ENCODE data around the gene NKX1-1.

DNA sequence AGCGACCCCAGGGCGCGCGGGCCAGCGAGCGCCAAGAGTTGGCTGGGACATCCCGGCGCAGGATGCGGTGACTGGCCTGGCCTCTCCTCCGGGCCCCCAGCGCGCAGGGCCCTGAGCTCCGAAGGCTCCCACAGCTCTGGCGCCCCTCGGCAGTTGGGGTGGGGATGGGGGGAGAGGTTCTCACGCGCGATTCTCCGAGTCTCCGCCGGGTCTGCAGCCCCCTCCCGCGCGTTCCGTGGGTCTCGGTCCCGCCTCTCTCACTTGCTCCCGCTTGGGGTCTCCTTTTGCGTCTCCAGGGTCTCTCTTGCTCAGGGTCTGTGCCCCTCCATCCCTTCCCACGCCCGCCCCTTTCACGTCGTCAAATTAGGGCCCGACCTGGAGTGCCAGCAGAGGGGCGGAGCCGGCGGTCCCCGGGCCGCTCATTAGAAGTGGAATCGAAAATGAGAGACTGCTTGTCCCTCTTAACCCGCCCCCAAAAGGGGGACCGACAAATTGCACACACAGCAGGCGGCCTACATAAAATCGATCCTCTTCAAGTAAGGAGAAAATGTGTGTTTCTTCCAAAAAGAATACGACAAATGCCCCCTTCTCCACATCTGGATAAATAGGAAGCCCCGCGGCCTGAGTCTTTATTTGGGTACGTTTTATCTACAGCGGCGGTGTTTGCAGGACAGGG is 877 bp upstream of the NKX1-1 start:
- TF ChIP-seq TAF1 (IDR thresholded peaks at IDR 0.05; ENCODE audit: low read depth) (no peak), EZH2 (IDR thresholded peaks at IDR 0.05; ENCODE audit: borderline replicate concordance, insufficient read depth, low read length, poor library complexity, severe bottlenecking) (peak; percentile 90), EP300 (conservative IDR thresholded peaks at IDR 0.05; ENCODE audit: poor library complexity, severe bottlenecking) (no peak), MXI1 (conservative IDR thresholded peaks at IDR 0.05; ENCODE audit: poor library complexity, severe bottlenecking) (no peak), SMC3 (conservative IDR thresholded peaks at IDR 0.05; ENCODE audit: poor library complexity) (no peak), POLR2AphosphoS5 (IDR thresholded peaks at IDR 0.05) (no peak), RAD21 (conservative IDR thresholded peaks at IDR 0.05) (no peak)
- TF ChIP-seq, protein P1, sequence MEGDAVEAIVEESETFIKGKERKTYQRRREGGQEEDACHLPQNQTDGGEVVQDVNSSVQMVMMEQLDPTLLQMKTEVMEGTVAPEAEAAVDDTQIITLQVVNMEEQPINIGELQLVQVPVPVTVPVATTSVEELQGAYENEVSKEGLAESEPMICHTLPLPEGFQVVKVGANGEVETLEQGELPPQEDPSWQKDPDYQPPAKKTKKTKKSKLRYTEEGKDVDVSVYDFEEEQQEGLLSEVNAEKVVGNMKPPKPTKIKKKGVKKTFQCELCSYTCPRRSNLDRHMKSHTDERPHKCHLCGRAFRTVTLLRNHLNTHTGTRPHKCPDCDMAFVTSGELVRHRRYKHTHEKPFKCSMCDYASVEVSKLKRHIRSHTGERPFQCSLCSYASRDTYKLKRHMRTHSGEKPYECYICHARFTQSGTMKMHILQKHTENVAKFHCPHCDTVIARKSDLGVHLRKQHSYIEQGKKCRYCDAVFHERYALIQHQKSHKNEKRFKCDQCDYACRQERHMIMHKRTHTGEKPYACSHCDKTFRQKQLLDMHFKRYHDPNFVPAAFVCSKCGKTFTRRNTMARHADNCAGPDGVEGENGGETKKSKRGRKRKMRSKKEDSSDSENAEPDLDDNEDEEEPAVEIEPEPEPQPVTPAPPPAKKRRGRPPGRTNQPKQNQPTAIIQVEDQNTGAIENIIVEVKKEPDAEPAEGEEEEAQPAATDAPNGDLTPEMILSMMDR (IDR thresholded peaks at IDR 0.05; ENCODE audit: poor library complexity, severe bottlenecking): no peak
- TF ChIP-seq, protein P2, sequence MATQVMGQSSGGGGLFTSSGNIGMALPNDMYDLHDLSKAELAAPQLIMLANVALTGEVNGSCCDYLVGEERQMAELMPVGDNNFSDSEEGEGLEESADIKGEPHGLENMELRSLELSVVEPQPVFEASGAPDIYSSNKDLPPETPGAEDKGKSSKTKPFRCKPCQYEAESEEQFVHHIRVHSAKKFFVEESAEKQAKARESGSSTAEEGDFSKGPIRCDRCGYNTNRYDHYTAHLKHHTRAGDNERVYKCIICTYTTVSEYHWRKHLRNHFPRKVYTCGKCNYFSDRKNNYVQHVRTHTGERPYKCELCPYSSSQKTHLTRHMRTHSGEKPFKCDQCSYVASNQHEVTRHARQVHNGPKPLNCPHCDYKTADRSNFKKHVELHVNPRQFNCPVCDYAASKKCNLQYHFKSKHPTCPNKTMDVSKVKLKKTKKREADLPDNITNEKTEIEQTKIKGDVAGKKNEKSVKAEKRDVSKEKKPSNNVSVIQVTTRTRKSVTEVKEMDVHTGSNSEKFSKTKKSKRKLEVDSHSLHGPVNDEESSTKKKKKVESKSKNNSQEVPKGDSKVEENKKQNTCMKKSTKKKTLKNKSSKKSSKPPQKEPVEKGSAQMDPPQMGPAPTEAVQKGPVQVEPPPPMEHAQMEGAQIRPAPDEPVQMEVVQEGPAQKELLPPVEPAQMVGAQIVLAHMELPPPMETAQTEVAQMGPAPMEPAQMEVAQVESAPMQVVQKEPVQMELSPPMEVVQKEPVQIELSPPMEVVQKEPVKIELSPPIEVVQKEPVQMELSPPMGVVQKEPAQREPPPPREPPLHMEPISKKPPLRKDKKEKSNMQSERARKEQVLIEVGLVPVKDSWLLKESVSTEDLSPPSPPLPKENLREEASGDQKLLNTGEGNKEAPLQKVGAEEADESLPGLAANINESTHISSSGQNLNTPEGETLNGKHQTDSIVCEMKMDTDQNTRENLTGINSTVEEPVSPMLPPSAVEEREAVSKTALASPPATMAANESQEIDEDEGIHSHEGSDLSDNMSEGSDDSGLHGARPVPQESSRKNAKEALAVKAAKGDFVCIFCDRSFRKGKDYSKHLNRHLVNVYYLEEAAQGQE (IDR thresholded peaks at IDR 0.05; ENCODE audit: borderline replicate concordance): no peak

All from neural cell (in vitro differentiated cells).